ENCODE data around the gene NKD1. TPM values are rescaled to one million over a fixed set of nuclear protein-coding genes. Genes with fewer than 3 reads are reported as not detected.

Gene NKD1
- total and polyA plus RNA-seq, 2 donors from 2014 or later: 1.1 to 9.9 TPM

DNA sequence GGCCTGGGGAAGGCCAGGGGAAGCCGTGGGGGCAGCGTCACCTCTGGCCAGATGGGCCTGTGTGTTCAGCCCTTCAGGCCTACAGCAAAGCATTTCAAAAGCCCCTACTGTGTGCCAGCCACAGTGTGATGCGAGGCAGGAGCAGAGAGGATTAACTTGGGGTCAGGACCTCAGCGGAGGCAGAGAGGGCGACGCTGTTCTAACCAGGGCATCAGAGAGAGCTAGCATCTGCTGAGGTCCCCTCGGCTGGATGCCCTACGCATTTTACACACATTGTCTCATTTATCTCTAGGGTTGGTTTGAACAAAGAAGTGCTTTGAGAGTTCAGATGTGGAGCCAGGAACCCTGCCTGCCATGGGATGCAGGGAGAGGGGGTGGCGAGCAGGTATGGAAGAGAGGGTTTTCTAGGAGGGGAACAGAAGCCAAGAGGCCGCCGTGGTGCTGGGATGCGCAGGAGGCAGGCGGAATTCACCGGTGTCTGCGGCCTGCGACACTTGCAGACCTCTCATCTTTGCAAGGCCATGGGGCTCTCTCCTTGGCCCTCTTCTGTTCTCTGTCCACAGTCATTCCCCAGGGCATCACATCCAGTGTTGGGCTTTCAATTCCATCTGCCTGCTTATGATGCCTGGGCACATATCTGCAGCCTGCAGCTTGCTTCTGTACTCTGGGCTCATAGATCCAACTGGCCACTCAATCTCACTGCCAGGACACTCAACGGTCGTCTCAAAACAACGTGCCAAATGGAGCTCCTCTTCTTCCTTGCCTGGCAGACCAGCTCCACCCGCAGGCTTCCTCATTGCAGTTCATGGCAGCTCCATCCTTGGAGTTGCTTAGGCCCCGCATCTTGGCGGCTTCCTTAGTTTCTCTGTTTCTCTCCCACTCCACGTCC is 8.1 kb upstream of the NKD1 start:
- intact Hi-C loops (cut with DNase I): loop anchor here (5.0 kb wide), 1 partner anchor 52 kb away; no protein-coding TSS in a partner anchor
- no peak overlapping the region for H3K4me3 ChIP-seq (ENCODE audit: low read length in 3 of 3)
- H3K4me1 ChIP-seq (ENCODE audit: control insufficient read depth in 2 of 3, insufficient read depth in 2 of 3, low read depth in 1 of 3, low read length in 3 of 3): no peaks in the 10 kb centered on the region
- H3K36me3 ChIP-seq (ENCODE audit: control insufficient read depth in 2 of 3, insufficient read depth in 3 of 3, low read length in 3 of 3): no peaks in the 10 kb centered on the region
- H3K9ac ChIP-seq (ENCODE audit: low read length in 3 of 3): no peak overlapping the region
- DNase-seq (peak in 4 of 5 donors; percentile 12 to 30 (median 22)), FAIRE-seq (no peak)
- no peak for TF ChIP-seq CTCF (IDR thresholded peaks at IDR 0.05; ENCODE audit: borderline replicate concordance, extremely low read depth, insufficient read depth)
- H3K27ac ChIP-seq (ENCODE audit: low read depth in 2 of 2, low read length in 2 of 2): no peak overlapping the region
- no peaks in the 10 kb centered on the region for H3K9me3 ChIP-seq (ENCODE audit: control insufficient read depth in 2 of 3, insufficient read depth in 1 of 3, low read length in 3 of 3)
- no peaks in the 10 kb centered on the region for H3K27me3 ChIP-seq (ENCODE audit: control insufficient read depth, insufficient read depth, low read length)

DNA sequence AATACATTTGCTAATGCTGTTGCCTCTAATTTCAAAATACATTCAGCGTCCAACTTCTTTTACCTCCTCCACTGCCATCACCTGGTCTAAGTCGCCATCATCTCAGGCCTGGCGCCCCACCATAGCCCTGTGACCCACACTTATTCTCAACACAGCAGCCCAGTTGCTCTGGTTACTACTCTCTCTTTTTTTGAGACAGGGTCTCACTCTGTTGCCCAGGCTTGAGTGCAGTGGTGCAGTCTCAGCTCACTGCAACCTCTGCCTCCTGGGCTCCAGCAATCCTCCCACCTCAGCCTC is 7.5 kb upstream of the NKD1 start:
- no peak overlapping the region for H3K4me3 ChIP-seq (ENCODE audit: low read length in 3 of 3)
- H3K9ac ChIP-seq (ENCODE audit: low read length in 3 of 3): no peak overlapping the region
- TF ChIP-seq CTCF (IDR thresholded peaks at IDR 0.05; ENCODE audit: borderline replicate concordance, extremely low read depth, insufficient read depth): no peak
- H3K27ac ChIP-seq (ENCODE audit: low read depth in 2 of 2, low read length in 2 of 2): no peak overlapping the region
- DNase-seq (no peak), FAIRE-seq (no peak)
- no peaks in the 10 kb centered on the region for H3K27me3 ChIP-seq (ENCODE audit: control insufficient read depth, insufficient read depth, low read length)
- H3K36me3 ChIP-seq (ENCODE audit: control insufficient read depth in 2 of 3, insufficient read depth in 3 of 3, low read length in 3 of 3): no peaks in the 10 kb centered on the region
- no peaks in the 10 kb centered on the region for H3K9me3 ChIP-seq (ENCODE audit: control insufficient read depth in 2 of 3, insufficient read depth in 1 of 3, low read length in 3 of 3)
- no peaks in the 10 kb centered on the region for H3K4me1 ChIP-seq (ENCODE audit: control insufficient read depth in 2 of 3, insufficient read depth in 2 of 3, low read depth in 1 of 3, low read length in 3 of 3)
- intact Hi-C loops (cut with DNase I): loop anchor here (5.0 kb wide), 1 partner anchor 52 kb away; no protein-coding TSS in a partner anchor

DNA sequence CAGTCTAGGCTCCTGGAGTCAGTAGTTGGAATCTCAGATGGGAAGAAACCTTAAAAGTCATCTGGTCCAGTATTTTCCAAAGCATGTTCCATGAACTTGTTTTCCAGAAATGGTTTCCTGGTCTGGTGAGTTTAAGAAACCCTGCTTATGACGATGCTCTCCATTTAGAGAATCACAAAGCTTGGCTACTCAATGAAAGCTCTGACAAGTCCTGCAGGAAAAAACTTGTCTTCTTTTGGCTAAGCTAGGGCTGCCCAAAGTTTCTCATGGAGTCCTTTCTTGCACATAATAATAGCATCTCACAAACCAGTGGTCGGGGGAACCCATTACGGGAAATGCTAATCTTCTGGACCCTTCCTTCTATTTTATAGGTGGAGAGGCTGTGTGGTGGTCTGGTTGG is 5.5 kb upstream of the NKD1 start:
- Histone ChIP-seq H3K27ac (ENCODE audit: low read depth in 2 of 2, low read length in 2 of 2) (no peak overlapping the region), H3K27me3 (ENCODE audit: control insufficient read depth, insufficient read depth, low read length) (no peaks in the 10 kb centered on the region), H3K9ac (ENCODE audit: low read length in 3 of 3) (no peak overlapping the region), H3K4me1 (ENCODE audit: control insufficient read depth in 2 of 3, insufficient read depth in 2 of 3, low read depth in 1 of 3, low read length in 3 of 3) (no peaks in the 10 kb centered on the region), H3K36me3 (ENCODE audit: control insufficient read depth in 2 of 3, insufficient read depth in 3 of 3, low read length in 3 of 3) (no peaks in the 10 kb centered on the region), H3K4me3 (ENCODE audit: low read length in 3 of 3) (no peak overlapping the region), H3K9me3 (ENCODE audit: control insufficient read depth in 2 of 3, insufficient read depth in 1 of 3, low read length in 3 of 3) (no peaks in the 10 kb centered on the region)
- no peak for TF ChIP-seq CTCF (IDR thresholded peaks at IDR 0.05; ENCODE audit: borderline replicate concordance, extremely low read depth, insufficient read depth)
- no peak for FAIRE-seq
- no peak for DNase-seq
- intact Hi-C loops (cut with DNase I): loop anchor here (5.0 kb wide), 1 partner anchor 50 kb away; no protein-coding TSS in a partner anchor

All from kidney (tissue), 14 donors.